SK-N-MC (cell line): ENCODE data around the gene VEGFB.
A peak's percentile ranks its signal among the peaks of the same experiment; 100 is the strongest.

Source experiments
- EZH2 ChIP-seq: fragments of 200-600 bp; sonication (generic); IDR thresholded peaks from one replicate; pipeline ENCODE4 v1.6.1; 2017; ENCODE audit warnings: antibody characterized with exemption
- FOXP2 ChIP-seq: optimal IDR thresholded peaks from 2 replicates; pipeline ENCODE3; 2011; ENCODE audit warnings: mild to moderate bottlenecking, moderate library complexity; ENCODE audit not compliant: insufficient read depth; ENCODE audit errors: extremely low read length, control extremely low read depth
- POLR2AphosphoS5 ChIP-seq: IDR thresholded peaks from 2 replicates; pipeline ENCODE4 v1.6.1; 2012; ENCODE audit warnings: mild to moderate bottlenecking, low read depth, low read length, borderline replicate concordance

DNA sequence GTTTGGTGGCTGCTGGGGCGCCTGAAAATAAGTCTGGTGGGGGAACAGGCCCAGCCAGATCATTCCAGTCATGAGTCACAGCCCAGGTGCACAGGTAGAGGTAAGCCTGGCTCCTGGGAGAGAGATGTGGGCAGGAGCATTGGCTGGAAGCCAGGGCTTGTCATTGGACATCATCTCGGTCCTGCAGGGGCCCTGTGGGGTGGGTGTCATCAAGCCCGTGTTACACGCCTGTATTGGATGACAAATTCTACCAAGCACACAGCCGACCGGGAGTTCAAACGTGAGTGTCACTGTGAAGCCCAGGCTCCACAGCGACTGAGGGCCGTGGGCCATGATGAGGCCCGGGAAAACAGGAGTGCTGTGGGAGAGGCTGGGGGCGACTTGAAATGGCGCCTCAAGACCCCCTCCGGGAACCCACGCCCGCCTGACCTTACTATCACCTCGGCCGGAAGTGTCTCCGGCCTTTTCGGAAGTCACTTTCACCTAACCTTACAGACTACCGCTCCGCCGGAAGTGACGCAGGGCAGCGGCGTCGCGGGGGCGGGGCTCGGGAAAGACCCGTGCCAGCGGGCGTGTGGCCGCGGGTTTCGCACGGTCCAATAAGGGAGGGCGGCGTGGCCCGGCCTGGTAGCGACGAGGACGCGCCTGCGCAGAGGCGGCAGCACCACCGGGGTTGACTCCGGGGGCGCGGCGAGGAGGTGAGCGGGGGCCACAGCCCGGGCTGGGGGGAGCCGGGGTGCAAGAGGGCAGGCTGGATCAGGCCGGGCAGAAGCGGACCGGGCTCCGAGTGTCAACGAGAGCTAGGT, 6.3 kb downstream of the VEGFB start, which contains the start of gene FKBP2:
- TF ChIP-seq POLR2AphosphoS5: peak; percentile 87
- no peak for TF ChIP-seq FOXP2
- TF ChIP-seq EZH2: no peak
